HepG2 (cell line): ENCODE results near the gene AHCYL1. TPM values are rescaled to one million over a fixed set of nuclear protein-coding genes. Genes with fewer than 3 reads are reported as not detected.
A peak's percentile ranks its signal among the peaks of the same experiment; 100 is the strongest.

Experiments used
- MXD4 ChIP-seq: IDR thresholded peaks from 2 replicates; pipeline ENCODE4 v1.6.1; 2016; ENCODE audit warnings: mild to moderate bottlenecking, missing biosample characterization, missing genetic modification reagents
- NR3C1 ChIP-seq: sonication (generic); formaldehyde crosslinking; IDR thresholded peaks from 2 replicates; pipeline ENCODE4 v1.4.0; 2020; ENCODE audit warnings: missing genetic modification reagents
- SAP130 ChIP-seq: IDR thresholded peaks from 2 replicates; pipeline ENCODE4 v1.6.1; 2016; ENCODE audit warnings: low read depth
- TP53 ChIP-seq: sonication (generic); formaldehyde crosslinking; conservative IDR thresholded peaks from 2 replicates; pipeline ENCODE4 v1.4.0; 2020; ENCODE audit warnings: missing genetic modification reagents
- YEATS2 ChIP-seq: sonication (generic); formaldehyde crosslinking; IDR thresholded peaks from 2 replicates; pipeline ENCODE4 v1.4.0; 2020; ENCODE audit warnings: missing genetic modification reagents, borderline replicate concordance
- ZFP1 ChIP-seq: IDR thresholded peaks from 2 replicates; pipeline ENCODE4 v1.6.1; 2016
- ZFP37 ChIP-seq: sonication (generic); formaldehyde crosslinking; IDR thresholded peaks from 2 replicates; pipeline ENCODE4 v1.4.0; 2020; ENCODE audit warnings: missing genetic modification reagents, borderline replicate concordance
- ZNF256 ChIP-seq: sonication (generic); formaldehyde crosslinking; conservative IDR thresholded peaks from 2 replicates; pipeline ENCODE4 v1.4.0; 2020; ENCODE audit warnings: missing genetic modification reagents
- ZNF556 ChIP-seq: sonication (generic); formaldehyde crosslinking; IDR thresholded peaks from 2 replicates; pipeline ENCODE4 v1.4.0; 2020; ENCODE audit warnings: mild to moderate bottlenecking, missing genetic modification reagents, borderline replicate concordance
- ZNF564 ChIP-seq: sonication (generic); formaldehyde crosslinking; IDR thresholded peaks from 2 replicates; pipeline ENCODE4 v1.8.1; 2023; ENCODE audit warnings: mild to moderate bottlenecking, missing genetic modification reagents
- ZNF720 ChIP-seq: sonication (generic); formaldehyde crosslinking; IDR thresholded peaks from 2 replicates; pipeline ENCODE4 v1.4.0; 2020; ENCODE audit warnings: missing genetic modification reagents
- ZZZ3 ChIP-seq: sonication (generic); formaldehyde crosslinking; IDR thresholded peaks from 2 replicates; pipeline ENCODE4 v1.4.0; 2020; ENCODE audit warnings: missing genetic modification reagents, mild to moderate bottlenecking, borderline replicate concordance
- polyA plus RNA-seq, 8 experiments: library from polyadenylated mRNA; depleted of rRNA in 3 of 8; stranded (reverse) in 7 of 8; unstranded in 1 of 8; fragments of >200 nt; fragmentation: Illumina TruSeq in 4 of 8; extraction: Trizol in 4 of 8; gene quantifications; 2 replicates each; pipeline versions ENCODE4 v1.2.1 to v1.2.3, GENCODE V29; 2011 to 2016; ENCODE audit warnings: low read depth in 4 of 8, missing spikeins in 1 of 8, mixed read lengths in 1 of 8; ENCODE audit not compliant: insufficient read depth in 1 of 8
- total RNA-seq, 5 experiments: library from RNA; depleted of rRNA; stranded (reverse); fragments of >200 nt; fragmentation: Illumina TruSeq; extraction: Trizol; gene quantifications; 2 replicates each; pipeline ENCODE4 v1.2.3, GENCODE V29; 2016; ENCODE audit warnings: low read depth in 1 of 5
- TF ChIP-seq, protein P1 (sequence below): fragments of 450-650 bp; IDR thresholded peaks from 2 replicates; pipeline ENCODE4 v1.6.1; 2017; ENCODE audit warnings: mild to moderate bottlenecking
- TF ChIP-seq, protein P2 (sequence below): sonication (generic); formaldehyde crosslinking; IDR thresholded peaks from 2 replicates; pipeline ENCODE4 v1.5.0; 2020; ENCODE audit warnings: mild to moderate bottlenecking, missing genetic modification reagents
- TF ChIP-seq, protein P3 (sequence below): sonication (generic); formaldehyde crosslinking; IDR thresholded peaks from 2 replicates; pipeline ENCODE4 v1.4.0; 2020; ENCODE audit warnings: missing genetic modification reagents
- TF ChIP-seq, protein P4 (sequence below): sonication (generic); formaldehyde crosslinking; IDR thresholded peaks from 2 replicates; pipeline ENCODE4 v1.4.0; 2020; ENCODE audit warnings: low read depth, missing genetic modification reagents
- TF ChIP-seq, protein P5 (sequence below): sonication (generic); formaldehyde crosslinking; IDR thresholded peaks from 2 replicates; pipeline ENCODE4 v1.4.0; 2020; ENCODE audit warnings: mild to moderate bottlenecking, missing genetic modification reagents
- TF ChIP-seq, protein P6 (sequence below): sonication (generic); formaldehyde crosslinking; IDR thresholded peaks from 2 replicates; pipeline ENCODE4 v1.9.0; 2021; ENCODE audit warnings: missing genetic modification reagents, borderline replicate concordance

Gene AHCYL1
- total and polyA plus RNA-seq, 2 of the 13 experiments (the other 11 are each of a cell fraction or from before 2014, with no cell fraction given), result 40.9 to 76.3 TPM

DNA sequence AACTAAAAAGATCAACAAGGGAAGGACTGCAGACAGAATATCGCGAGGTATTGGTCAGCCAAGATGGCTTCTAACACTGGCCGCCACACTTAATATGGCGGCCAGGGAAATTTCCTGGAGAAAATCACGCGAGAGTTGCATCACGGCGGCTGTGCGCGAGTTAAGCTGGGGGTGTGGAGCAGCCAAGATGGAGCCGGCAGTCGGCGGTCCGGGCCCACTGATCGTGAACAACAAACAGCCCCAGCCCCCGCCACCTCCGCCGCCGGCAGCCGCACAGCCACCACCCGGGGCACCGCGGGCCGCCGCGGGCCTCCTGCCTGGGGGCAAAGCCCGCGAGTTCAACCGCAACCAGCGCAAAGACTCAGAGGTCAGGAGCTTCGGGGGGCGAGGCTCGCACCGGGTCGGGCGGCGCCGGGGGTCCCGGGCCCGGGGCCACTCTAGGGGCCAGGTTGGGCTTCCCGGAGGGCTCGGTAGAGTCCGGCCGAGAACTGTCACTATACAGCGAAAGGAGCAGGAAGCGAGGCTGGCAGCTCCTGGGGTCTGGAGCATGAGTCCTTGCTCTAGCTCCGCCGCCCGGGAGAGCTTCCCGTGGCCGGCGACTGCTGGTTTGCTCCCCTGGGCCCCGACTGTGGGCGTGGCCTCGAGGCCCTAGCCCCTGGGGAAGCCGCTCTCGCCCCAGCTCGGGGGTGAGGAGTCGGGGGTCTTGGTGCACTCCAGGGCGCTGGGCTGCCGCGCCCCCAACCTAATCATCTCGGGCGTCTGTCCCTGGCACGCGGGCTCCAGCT is 50.1 kb downstream of the AHCYL1 start, which contains the start of gene STRIP1 (continued):
- TF ChIP-seq, protein P1, sequence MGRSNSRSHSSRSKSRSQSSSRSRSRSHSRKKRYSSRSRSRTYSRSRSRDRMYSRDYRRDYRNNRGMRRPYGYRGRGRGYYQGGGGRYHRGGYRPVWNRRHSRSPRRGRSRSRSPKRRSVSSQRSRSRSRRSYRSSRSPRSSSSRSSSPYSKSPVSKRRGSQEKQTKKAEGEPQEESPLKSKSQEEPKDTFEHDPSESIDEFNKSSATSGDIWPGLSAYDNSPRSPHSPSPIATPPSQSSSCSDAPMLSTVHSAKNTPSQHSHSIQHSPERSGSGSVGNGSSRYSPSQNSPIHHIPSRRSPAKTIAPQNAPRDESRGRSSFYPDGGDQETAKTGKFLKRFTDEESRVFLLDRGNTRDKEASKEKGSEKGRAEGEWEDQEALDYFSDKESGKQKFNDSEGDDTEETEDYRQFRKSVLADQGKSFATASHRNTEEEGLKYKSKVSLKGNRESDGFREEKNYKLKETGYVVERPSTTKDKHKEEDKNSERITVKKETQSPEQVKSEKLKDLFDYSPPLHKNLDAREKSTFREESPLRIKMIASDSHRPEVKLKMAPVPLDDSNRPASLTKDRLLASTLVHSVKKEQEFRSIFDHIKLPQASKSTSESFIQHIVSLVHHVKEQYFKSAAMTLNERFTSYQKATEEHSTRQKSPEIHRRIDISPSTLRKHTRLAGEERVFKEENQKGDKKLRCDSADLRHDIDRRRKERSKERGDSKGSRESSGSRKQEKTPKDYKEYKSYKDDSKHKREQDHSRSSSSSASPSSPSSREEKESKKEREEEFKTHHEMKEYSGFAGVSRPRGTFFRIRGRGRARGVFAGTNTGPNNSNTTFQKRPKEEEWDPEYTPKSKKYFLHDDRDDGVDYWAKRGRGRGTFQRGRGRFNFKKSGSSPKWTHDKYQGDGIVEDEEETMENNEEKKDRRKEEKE, result no peak
- TF ChIP-seq, protein P2, sequence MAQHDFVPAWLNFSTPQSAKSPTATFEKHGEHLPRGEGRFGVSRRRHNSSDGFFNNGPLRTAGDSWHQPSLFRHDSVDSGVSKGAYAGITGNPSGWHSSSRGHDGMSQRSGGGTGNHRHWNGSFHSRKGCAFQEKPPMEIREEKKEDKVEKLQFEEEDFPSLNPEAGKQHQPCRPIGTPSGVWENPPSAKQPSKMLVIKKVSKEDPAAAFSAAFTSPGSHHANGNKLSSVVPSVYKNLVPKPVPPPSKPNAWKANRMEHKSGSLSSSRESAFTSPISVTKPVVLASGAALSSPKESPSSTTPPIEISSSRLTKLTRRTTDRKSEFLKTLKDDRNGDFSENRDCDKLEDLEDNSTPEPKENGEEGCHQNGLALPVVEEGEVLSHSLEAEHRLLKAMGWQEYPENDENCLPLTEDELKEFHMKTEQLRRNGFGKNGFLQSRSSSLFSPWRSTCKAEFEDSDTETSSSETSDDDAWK (CRISPR knock-in tag), result no peak
- peak; percentile 77; the same call in 1 of the 2 replicates for TF ChIP-seq YEATS2 (CRISPR knock-in tag)
- TF ChIP-seq, protein P3, sequence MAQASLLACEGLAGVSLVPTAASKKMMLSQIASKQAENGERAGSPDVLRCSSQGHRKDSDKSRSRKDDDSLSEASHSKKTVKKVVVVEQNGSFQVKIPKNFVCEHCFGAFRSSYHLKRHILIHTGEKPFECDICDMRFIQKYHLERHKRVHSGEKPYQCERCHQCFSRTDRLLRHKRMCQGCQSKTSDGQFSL (CRISPR knock-in tag), result 0 out of 2 replicates have a peak, but pooled peaks have one; percentile 19
- TF ChIP-seq, protein P4, sequence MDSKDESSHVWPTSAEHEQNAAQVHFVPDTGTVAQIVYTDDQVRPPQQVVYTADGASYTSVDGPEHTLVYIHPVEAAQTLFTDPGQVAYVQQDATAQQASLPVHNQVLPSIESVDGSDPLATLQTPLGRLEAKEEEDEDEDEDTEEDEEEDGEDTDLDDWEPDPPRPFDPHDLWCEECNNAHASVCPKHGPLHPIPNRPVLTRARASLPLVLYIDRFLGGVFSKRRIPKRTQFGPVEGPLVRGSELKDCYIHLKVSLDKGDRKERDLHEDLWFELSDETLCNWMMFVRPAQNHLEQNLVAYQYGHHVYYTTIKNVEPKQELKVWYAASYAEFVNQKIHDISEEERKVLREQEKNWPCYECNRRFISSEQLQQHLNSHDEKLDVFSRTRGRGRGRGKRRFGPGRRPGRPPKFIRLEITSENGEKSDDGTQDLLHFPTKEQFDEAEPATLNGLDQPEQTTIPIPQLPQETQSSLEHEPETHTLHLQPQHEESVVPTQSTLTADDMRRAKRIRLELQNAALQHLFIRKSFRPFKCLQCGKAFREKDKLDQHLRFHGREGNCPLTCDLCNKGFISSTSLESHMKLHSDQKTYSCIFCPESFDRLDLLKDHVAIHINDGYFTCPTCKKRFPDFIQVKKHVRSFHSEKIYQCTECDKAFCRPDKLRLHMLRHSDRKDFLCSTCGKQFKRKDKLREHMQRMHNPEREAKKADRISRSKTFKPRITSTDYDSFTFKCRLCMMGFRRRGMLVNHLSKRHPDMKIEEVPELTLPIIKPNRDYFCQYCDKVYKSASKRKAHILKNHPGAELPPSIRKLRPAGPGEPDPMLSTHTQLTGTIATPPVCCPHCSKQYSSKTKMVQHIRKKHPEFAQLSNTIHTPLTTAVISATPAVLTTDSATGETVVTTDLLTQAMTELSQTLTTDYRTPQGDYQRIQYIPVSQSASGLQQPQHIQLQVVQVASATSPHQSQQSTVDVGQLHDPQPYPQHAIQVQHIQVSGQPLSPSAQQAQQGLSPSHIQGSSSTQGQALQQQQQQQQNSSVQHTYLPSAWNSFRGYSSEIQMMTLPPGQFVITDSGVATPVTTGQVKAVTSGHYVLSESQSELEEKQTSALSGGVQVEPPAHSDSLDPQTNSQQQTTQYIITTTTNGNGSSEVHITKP (CRISPR knock-in tag), result no peak
- TF ChIP-seq SAP130 (CRISPR knock-in tag), result peak; percentile 77
- TF ChIP-seq NR3C1 (CRISPR knock-in tag), result no peak
- TF ChIP-seq, protein P5, sequence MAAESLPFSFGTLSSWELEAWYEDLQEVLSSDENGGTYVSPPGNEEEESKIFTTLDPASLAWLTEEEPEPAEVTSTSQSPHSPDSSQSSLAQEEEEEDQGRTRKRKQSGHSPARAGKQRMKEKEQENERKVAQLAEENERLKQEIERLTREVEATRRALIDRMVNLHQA (CRISPR knock-in tag), result no peak
- no peak for TF ChIP-seq ZNF564 (CRISPR knock-in tag)
- TF ChIP-seq, protein P6, sequence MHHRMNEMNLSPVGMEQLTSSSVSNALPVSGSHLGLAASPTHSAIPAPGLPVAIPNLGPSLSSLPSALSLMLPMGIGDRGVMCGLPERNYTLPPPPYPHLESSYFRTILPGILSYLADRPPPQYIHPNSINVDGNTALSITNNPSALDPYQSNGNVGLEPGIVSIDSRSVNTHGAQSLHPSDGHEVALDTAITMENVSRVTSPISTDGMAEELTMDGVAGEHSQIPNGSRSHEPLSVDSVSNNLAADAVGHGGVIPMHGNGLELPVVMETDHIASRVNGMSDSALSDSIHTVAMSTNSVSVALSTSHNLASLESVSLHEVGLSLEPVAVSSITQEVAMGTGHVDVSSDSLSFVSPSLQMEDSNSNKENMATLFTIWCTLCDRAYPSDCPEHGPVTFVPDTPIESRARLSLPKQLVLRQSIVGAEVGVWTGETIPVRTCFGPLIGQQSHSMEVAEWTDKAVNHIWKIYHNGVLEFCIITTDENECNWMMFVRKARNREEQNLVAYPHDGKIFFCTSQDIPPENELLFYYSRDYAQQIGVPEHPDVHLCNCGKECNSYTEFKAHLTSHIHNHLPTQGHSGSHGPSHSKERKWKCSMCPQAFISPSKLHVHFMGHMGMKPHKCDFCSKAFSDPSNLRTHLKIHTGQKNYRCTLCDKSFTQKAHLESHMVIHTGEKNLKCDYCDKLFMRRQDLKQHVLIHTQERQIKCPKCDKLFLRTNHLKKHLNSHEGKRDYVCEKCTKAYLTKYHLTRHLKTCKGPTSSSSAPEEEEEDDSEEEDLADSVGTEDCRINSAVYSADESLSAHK (CRISPR knock-in tag), result no peak
- TF ChIP-seq ZZZ3 (CRISPR knock-in tag), result no peak
- peak; percentile 78; the same call in 1 of the 2 replicates for TF ChIP-seq ZNF256 (CRISPR knock-in tag)
- peak; percentile 28; the same call in 1 of the 2 replicates for TF ChIP-seq ZNF556
- no peak; the same call in 1 of the 2 replicates for TF ChIP-seq MXD4 (CRISPR knock-in tag)
- no peak for TF ChIP-seq ZFP1 (CRISPR knock-in tag)
- TF ChIP-seq ZFP37 (CRISPR knock-in tag), result 0 out of 2 replicates have a peak, but pooled peaks have one; percentile 39
- TF ChIP-seq ZNF720 (CRISPR knock-in tag), result no peak
- 0 out of 2 replicates have a peak, but pooled peaks have one; percentile 30 for TF ChIP-seq TP53
